ENCODE data around the gene QKI. TPM values are rescaled to one million over a fixed set of nuclear protein-coding genes. Genes with fewer than 3 reads are reported as not detected.

The QKI gene
- total RNA-seq (2014; rRNA removed; shearing (Covaris generic)), result 176 and 194 TPM in 2 replicates

DNA sequence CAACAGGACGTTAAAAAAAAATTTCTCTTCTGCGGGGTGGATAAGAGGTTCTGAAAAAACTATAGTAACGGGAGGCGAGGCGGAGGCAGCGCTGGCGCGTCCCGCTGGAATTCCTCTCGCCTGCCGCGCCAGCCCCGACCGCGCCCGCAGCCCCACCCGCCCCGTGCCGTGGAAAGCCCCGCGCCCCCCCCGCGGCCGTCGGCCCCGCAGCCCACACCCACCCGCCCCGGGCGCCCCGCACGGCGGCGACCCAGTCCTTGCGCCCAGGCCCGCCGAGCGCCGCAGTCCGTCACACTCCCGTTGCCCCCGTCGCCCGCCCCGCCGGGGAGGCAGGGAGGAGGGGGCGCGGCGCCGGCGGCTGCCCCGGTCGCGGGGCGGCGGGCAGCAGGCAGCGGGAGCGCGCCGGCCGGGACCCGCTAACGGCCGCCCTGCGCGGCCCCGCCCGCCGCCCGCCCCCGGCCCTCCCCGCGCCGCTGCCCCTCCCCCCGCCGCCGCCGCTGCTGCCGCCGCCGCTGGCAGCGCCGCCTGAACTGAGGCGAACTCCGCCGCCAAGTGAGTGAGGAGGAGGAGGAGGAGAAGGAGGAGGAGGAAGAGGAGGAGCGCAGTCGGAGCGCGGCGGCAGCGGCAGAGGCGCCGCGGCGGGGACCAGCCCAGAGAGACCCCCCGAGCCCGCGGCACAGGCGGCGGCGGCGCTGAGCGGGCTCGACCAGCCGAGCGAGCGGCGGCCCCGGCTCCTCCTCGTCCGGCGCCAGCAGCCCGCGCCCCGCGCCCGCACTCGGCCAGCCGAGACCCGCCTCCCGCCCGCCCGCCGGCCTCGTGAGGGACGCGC, at the start of gene QKI:
Gene QKI, plus strand, starts transcription at position 602 of the 829 bp plus-strand sequence. CDS start 476 bp downstream, outside the sequence.
- no peaks in the 10 kb centered on the region for H3K27me3 ChIP-seq (replicated peaks)
- H3K9me3 ChIP-seq (replicated peaks), result no peaks in the 10 kb centered on the region
- H3K4me1 ChIP-seq (replicated peaks), result peaks cover 10% of the 10 kb centered on the region
- H3K4me3 ChIP-seq, result peak within 1 kb of the TSS; percentile 73
- H3K27ac ChIP-seq, result peak within 1 kb of the TSS; percentile 91
- peak; percentile 51 to 83 for DNase-seq (ENCODE audit: low read depth in 1 of 2, low spot score in 2 of 2)
- peaks cover 14% of the 10 kb centered on the region; the same call in 1 of the 2 replicates for H3K36me3 ChIP-seq

DNA sequence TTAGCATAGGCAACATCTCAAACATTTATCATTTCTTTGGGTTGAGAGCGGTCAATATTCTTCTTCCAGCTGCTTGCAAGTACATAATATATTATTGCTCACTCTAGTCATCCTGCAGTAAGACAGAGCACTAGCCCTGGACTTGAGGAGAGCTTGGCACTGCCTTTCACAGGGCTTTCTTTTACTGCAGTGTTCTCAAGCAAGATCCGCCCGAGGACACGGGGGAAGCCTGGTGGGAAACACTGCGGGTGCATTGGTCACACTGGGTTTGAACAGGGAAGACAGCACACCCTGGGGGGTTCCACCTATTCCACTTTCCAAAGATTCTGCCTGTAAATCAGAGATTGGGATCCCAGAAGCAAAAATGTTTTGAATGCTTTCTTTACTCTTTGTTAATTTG, 48.2 kb upstream of the QKI start:
- no peak for DNase-seq (ENCODE audit: low read depth in 1 of 2, low spot score in 2 of 2)
- Histone ChIP-seq H3K27ac (no peak overlapping the region), H3K4me1 (replicated peaks) (no peaks in the 10 kb centered on the region), H3K4me3 (no peak overlapping the region), H3K36me3 (no peaks in the 10 kb centered on the region), H3K27me3 (replicated peaks) (no peaks in the 10 kb centered on the region), H3K9me3 (replicated peaks) (no peaks in the 10 kb centered on the region)

- no peak for DNase-seq (ENCODE audit: low read depth in 1 of 2, low spot score in 2 of 2)
- Histone ChIP-seq H3K9me3 (replicated peaks) (no peaks in the 10 kb centered on the region), H3K27ac (no peak overlapping the region), H3K4me1 (replicated peaks) (no peaks in the 10 kb centered on the region), H3K27me3 (replicated peaks) (no peaks in the 10 kb centered on the region), H3K36me3 (no peaks in the 10 kb centered on the region), H3K4me3 (no peak overlapping the region)
Observed at GRCh38 chr6:163367497-163368183, 46.9 kb upstream of the QKI start.

- H3K4me1 ChIP-seq (replicated peaks), result no peaks in the 10 kb centered on the region
- DNase-seq (ENCODE audit: low read depth in 1 of 2, low spot score in 2 of 2), result no peak
- H3K4me3 ChIP-seq, result no peak overlapping the region
- H3K36me3 ChIP-seq, result no peaks in the 10 kb centered on the region
- H3K27ac ChIP-seq, result no peak overlapping the region
- H3K9me3 ChIP-seq (replicated peaks), result no peaks in the 10 kb centered on the region
- H3K27me3 ChIP-seq (replicated peaks), result no peaks in the 10 kb centered on the region
Observed at GRCh38 chr6:163369141-163369540, 45.4 kb upstream of the QKI start.

GRCh38 chr6:163369628-163370365, 44.7 kb upstream of the QKI start:
- no peak overlapping the region for H3K27ac ChIP-seq
- H3K27me3 ChIP-seq (replicated peaks), result no peaks in the 10 kb centered on the region
- H3K36me3 ChIP-seq, result no peaks in the 10 kb centered on the region
- H3K4me1 ChIP-seq (replicated peaks), result no peaks in the 10 kb centered on the region
- no peak for DNase-seq (ENCODE audit: low read depth in 1 of 2, low spot score in 2 of 2)
- no peaks in the 10 kb centered on the region for H3K9me3 ChIP-seq (replicated peaks)
- H3K4me3 ChIP-seq, result no peak overlapping the region

- H3K27ac ChIP-seq, result no peak overlapping the region
- no peaks in the 10 kb centered on the region for H3K9me3 ChIP-seq (replicated peaks)
- no peak overlapping the region for H3K4me3 ChIP-seq
- no peak for DNase-seq (ENCODE audit: low read depth in 1 of 2, low spot score in 2 of 2)
- H3K36me3 ChIP-seq, result no peaks in the 10 kb centered on the region
- H3K27me3 ChIP-seq (replicated peaks), result no peaks in the 10 kb centered on the region
- H3K4me1 ChIP-seq (replicated peaks), result no peaks in the 10 kb centered on the region
Observed at GRCh38 chr6:163370464-163371117, 43.9 kb upstream of the QKI start.

DNA sequence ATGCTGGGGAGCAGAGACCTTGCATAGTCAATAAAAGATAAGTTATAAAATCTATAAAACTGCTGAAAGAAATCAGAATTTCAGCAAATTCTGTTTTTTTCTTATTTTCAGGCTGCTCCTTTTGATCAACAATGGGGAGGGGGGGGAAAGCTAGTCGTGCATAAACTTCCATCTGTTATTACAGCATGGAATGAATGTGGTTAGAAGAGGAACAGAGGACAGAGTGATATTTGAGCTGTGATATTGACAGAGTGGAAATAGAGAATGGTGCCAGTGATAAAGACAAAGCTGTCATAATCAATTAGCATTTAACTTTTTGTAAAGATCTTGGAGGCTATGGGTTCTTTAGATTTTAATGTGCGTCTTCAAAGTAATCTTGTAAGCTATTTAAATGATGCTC, 43.4 kb upstream of the QKI start:
- no peaks in the 10 kb centered on the region for H3K27me3 ChIP-seq (replicated peaks)
- H3K4me3 ChIP-seq, result no peak overlapping the region
- no peaks in the 10 kb centered on the region for H3K4me1 ChIP-seq (replicated peaks)
- no peaks in the 10 kb centered on the region for H3K9me3 ChIP-seq (replicated peaks)
- H3K36me3 ChIP-seq, result no peaks in the 10 kb centered on the region
- DNase-seq (ENCODE audit: low read depth in 1 of 2, low spot score in 2 of 2), result no peak
- no peak overlapping the region for H3K27ac ChIP-seq

DNA sequence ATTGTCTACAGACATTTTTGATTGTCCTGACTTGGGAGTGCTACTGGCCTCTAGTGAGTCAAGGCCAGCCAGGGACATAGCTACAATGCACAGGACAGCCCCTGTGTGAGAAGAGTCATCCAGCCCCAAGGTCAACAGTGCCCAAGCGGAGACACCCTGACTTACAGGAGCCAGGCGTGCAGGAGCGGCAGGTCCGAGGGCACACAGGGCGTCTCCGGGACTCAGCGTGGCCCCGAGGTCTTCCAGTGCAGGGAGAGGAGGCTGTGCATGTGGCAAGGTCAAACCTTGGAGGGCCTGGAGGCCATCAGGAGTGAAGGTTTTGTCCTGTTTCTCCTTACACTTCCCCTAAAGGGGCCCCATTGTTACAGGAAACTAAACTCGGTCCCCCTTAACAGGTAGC, 41.3 kb upstream of the QKI start:
- H3K27me3 ChIP-seq (replicated peaks), result no peaks in the 10 kb centered on the region
- H3K27ac ChIP-seq, result no peak overlapping the region
- no peaks in the 10 kb centered on the region for H3K36me3 ChIP-seq
- DNase-seq (ENCODE audit: low read depth in 1 of 2, low spot score in 2 of 2), result no peak
- H3K4me1 ChIP-seq (replicated peaks), result no peaks in the 10 kb centered on the region
- H3K9me3 ChIP-seq (replicated peaks), result no peaks in the 10 kb centered on the region; the same call in 1 of the 2 replicates
- H3K4me3 ChIP-seq, result no peak overlapping the region

- Histone ChIP-seq H3K36me3 (no peaks in the 10 kb centered on the region), H3K27ac (no peak overlapping the region), H3K4me3 (no peak overlapping the region), H3K27me3 (replicated peaks) (no peaks in the 10 kb centered on the region), H3K9me3 (replicated peaks) (no peaks in the 10 kb centered on the region; the same call in 1 of the 2 replicates), H3K4me1 (replicated peaks) (no peaks in the 10 kb centered on the region)
- no peak for DNase-seq (ENCODE audit: low read depth in 1 of 2, low spot score in 2 of 2)
Observed at GRCh38 chr6:163375361-163375760, 39.2 kb upstream of the QKI start.

DNA sequence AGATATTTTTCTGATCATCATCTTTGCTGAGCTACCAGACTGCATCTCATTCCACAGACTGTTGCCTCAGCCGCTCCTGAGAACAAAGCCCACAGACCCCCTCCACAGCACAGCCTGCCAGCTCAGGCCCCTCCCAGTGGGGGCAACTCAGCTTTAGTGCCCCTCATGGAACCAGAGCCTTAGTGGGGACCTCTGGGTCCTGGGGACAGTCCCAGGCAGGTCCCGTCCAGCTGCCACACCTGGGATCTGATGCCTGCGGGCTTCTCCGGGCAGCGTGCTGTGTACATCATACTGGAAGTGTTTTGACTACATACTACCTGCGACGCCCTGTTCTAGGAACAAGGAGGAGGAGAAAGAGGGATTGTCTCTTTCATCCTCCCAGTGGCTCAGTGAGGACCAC, 38.3 kb upstream of the QKI start:
- no peak for DNase-seq (ENCODE audit: low read depth in 1 of 2, low spot score in 2 of 2)
- no peak overlapping the region for H3K4me3 ChIP-seq
- no peaks in the 10 kb centered on the region for H3K36me3 ChIP-seq
- no peaks in the 10 kb centered on the region; the same call in 1 of the 2 replicates for H3K9me3 ChIP-seq (replicated peaks)
- H3K4me1 ChIP-seq (replicated peaks), result no peaks in the 10 kb centered on the region
- H3K27me3 ChIP-seq (replicated peaks), result no peaks in the 10 kb centered on the region
- no peak overlapping the region for H3K27ac ChIP-seq

DNA sequence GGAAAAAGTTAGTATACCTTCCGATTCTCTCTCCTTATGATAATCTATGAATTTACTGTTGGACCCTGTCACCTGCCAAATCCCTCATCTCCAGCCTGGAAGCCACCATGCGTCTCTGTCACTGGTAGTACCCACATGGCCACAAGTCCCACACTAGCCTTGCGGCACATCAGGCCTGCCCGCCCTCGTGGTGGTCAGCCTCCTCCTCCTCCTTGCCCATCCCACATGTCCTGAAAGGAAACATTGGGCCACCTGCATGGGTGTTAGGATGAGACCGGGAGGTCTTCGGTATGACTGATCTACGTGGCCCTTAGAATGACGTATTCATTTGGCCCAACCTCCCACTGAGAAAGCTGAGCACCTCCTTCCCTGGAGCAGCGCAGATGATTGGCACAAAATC, 37.0 kb upstream of the QKI start:
- no peaks in the 10 kb centered on the region for H3K27me3 ChIP-seq (replicated peaks)
- no peak overlapping the region for H3K4me3 ChIP-seq
- DNase-seq (ENCODE audit: low read depth in 1 of 2, low spot score in 2 of 2), result no peak
- no peaks in the 10 kb centered on the region for H3K36me3 ChIP-seq
- no peaks in the 10 kb centered on the region for H3K4me1 ChIP-seq (replicated peaks)
- no peak overlapping the region for H3K27ac ChIP-seq
- no peaks in the 10 kb centered on the region; the same call in 1 of the 2 replicates for H3K9me3 ChIP-seq (replicated peaks)

GRCh38 chr6:163380216-163380615, 34.3 kb upstream of the QKI start:
- Histone ChIP-seq H3K27me3 (replicated peaks) (no peaks in the 10 kb centered on the region), H3K9me3 (replicated peaks) (peaks cover 2% of the 10 kb centered on the region; the same call in 1 of the 2 replicates), H3K36me3 (no peaks in the 10 kb centered on the region), H3K27ac (no peak overlapping the region), H3K4me1 (replicated peaks) (no peaks in the 10 kb centered on the region), H3K4me3 (no peak overlapping the region)
- no peak for DNase-seq (ENCODE audit: low read depth in 1 of 2, low spot score in 2 of 2)

DNA sequence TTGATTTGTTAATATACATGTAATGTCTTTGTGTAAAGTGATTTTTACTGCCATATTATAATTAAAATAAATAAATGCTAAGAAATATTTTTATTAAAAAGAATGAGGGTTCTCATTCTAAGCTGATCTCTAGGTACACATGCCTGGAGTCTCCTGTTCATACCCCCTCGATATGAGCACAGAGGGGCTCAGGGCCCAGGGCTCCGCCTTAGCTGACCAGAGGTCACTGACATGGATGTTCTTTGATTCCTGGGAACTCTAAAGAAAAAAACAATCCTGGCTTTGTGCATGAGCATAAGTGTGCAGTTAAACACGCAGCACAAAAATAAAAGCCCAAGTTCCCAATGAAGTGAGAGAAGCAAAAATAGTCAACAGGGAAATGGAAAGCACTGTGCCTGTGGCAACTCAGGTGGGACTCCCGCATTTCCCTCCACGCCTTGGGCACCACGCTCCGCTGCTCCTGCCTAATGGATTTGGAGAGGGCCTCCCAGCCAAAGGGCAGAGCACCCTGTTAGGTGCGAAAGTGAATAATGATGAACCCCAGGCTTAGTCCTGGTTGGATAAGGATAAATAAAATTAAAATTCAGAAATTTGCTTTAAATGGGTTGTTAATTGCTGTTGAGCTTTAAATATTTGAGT, 33.3 kb upstream of the QKI start:
- Histone ChIP-seq H3K4me1 (replicated peaks) (no peaks in the 10 kb centered on the region), H3K36me3 (no peaks in the 10 kb centered on the region), H3K27ac (no peak overlapping the region), H3K4me3 (no peak overlapping the region), H3K9me3 (replicated peaks) (peaks cover 2% of the 10 kb centered on the region; the same call in 1 of the 2 replicates), H3K27me3 (replicated peaks) (no peaks in the 10 kb centered on the region)
- DNase-seq (ENCODE audit: low read depth in 1 of 2, low spot score in 2 of 2), result no peak
